Measurements from ENCODE around the gene KCNK2.

The KCNK2 gene

GRCh38 chr1:215241451-215241850 is 158.9 kb downstream of the KCNK2 start:
- Histone ChIP-seq H3K36me3 (ENCODE audit: control insufficient read depth in 2 of 2, insufficient read depth in 2 of 2, low read length in 2 of 2) (no peaks in the 10 kb centered on the region), H3K27me3 (ENCODE audit: control insufficient read depth in 2 of 2, insufficient read depth in 2 of 2, low read length in 2 of 2) (no peaks in the 10 kb centered on the region), H3K4me3 (ENCODE audit: low read length in 2 of 2) (no peak overlapping the region), H3K9me3 (ENCODE audit: control insufficient read depth in 2 of 2, low read length in 2 of 2) (no peaks in the 10 kb centered on the region), H3K9ac (ENCODE audit: low read depth in 1 of 2, low read length in 2 of 2) (no peak overlapping the region), H3K4me1 (ENCODE audit: control insufficient read depth in 2 of 2, insufficient read depth in 2 of 2, low read length in 2 of 2) (no peaks in the 10 kb centered on the region), H3K27ac (ENCODE audit: low read depth in 2 of 2, low read length in 2 of 2) (no peak overlapping the region)

GRCh38 chr1:215243345-215244054 is 161.0 kb downstream of the KCNK2 start:
- H3K36me3 ChIP-seq (ENCODE audit: control insufficient read depth in 2 of 2, insufficient read depth in 2 of 2, low read length in 2 of 2) = no peaks in the 10 kb centered on the region
- H3K9me3 ChIP-seq (ENCODE audit: control insufficient read depth in 2 of 2, low read length in 2 of 2) = no peaks in the 10 kb centered on the region
- H3K27me3 ChIP-seq (ENCODE audit: control insufficient read depth in 2 of 2, insufficient read depth in 2 of 2, low read length in 2 of 2) = no peaks in the 10 kb centered on the region
- H3K4me3 ChIP-seq (ENCODE audit: low read length in 2 of 2) = no peak overlapping the region
- no peaks in the 10 kb centered on the region for H3K4me1 ChIP-seq (ENCODE audit: control insufficient read depth in 2 of 2, insufficient read depth in 2 of 2, low read length in 2 of 2)
- no peak overlapping the region for H3K27ac ChIP-seq (ENCODE audit: low read depth in 2 of 2, low read length in 2 of 2)
- H3K9ac ChIP-seq (ENCODE audit: low read depth in 1 of 2, low read length in 2 of 2) = no peak overlapping the region

- no peak overlapping the region for H3K27ac ChIP-seq (ENCODE audit: low read depth in 2 of 2, low read length in 2 of 2)
- H3K27me3 ChIP-seq (ENCODE audit: control insufficient read depth in 2 of 2, insufficient read depth in 2 of 2, low read length in 2 of 2) = no peaks in the 10 kb centered on the region
- H3K9ac ChIP-seq (ENCODE audit: low read depth in 1 of 2, low read length in 2 of 2) = no peak overlapping the region
- H3K9me3 ChIP-seq (ENCODE audit: control insufficient read depth in 2 of 2, low read length in 2 of 2) = no peaks in the 10 kb centered on the region
- H3K4me3 ChIP-seq (ENCODE audit: low read length in 2 of 2) = no peak overlapping the region
- H3K4me1 ChIP-seq (ENCODE audit: control insufficient read depth in 2 of 2, insufficient read depth in 2 of 2, low read length in 2 of 2) = no peaks in the 10 kb centered on the region
- H3K36me3 ChIP-seq (ENCODE audit: control insufficient read depth in 2 of 2, insufficient read depth in 2 of 2, low read length in 2 of 2) = no peaks in the 10 kb centered on the region
Observed at GRCh38 chr1:215250913-215251312, 168.4 kb downstream of the KCNK2 start.

GRCh38 chr1:215251428-215251827 is 168.9 kb downstream of the KCNK2 start:
- Histone ChIP-seq H3K27ac (ENCODE audit: low read depth in 2 of 2, low read length in 2 of 2) (no peak overlapping the region), H3K4me3 (ENCODE audit: low read length in 2 of 2) (no peak overlapping the region), H3K9ac (ENCODE audit: low read depth in 1 of 2, low read length in 2 of 2) (no peak overlapping the region), H3K4me1 (ENCODE audit: control insufficient read depth in 2 of 2, insufficient read depth in 2 of 2, low read length in 2 of 2) (no peaks in the 10 kb centered on the region), H3K9me3 (ENCODE audit: control insufficient read depth in 2 of 2, low read length in 2 of 2) (no peaks in the 10 kb centered on the region), H3K36me3 (ENCODE audit: control insufficient read depth in 2 of 2, insufficient read depth in 2 of 2, low read length in 2 of 2) (no peaks in the 10 kb centered on the region), H3K27me3 (ENCODE audit: control insufficient read depth in 2 of 2, insufficient read depth in 2 of 2, low read length in 2 of 2) (no peaks in the 10 kb centered on the region)

GRCh38 chr1:215252164-215252563 is 169.6 kb downstream of the KCNK2 start:
- Histone ChIP-seq H3K27me3 (ENCODE audit: control insufficient read depth in 2 of 2, insufficient read depth in 2 of 2, low read length in 2 of 2) (no peaks in the 10 kb centered on the region), H3K4me3 (ENCODE audit: low read length in 2 of 2) (no peak overlapping the region), H3K9me3 (ENCODE audit: control insufficient read depth in 2 of 2, low read length in 2 of 2) (no peaks in the 10 kb centered on the region), H3K4me1 (ENCODE audit: control insufficient read depth in 2 of 2, insufficient read depth in 2 of 2, low read length in 2 of 2) (no peaks in the 10 kb centered on the region), H3K9ac (ENCODE audit: low read depth in 1 of 2, low read length in 2 of 2) (no peak overlapping the region), H3K36me3 (ENCODE audit: control insufficient read depth in 2 of 2, insufficient read depth in 2 of 2, low read length in 2 of 2) (no peaks in the 10 kb centered on the region), H3K27ac (ENCODE audit: low read depth in 2 of 2, low read length in 2 of 2) (no peak overlapping the region)

- Histone ChIP-seq H3K27me3 (ENCODE audit: control insufficient read depth in 2 of 2, insufficient read depth in 2 of 2, low read length in 2 of 2) (no peaks in the 10 kb centered on the region), H3K4me3 (ENCODE audit: low read length in 2 of 2) (no peak overlapping the region), H3K9ac (ENCODE audit: low read depth in 1 of 2, low read length in 2 of 2) (no peak overlapping the region), H3K9me3 (ENCODE audit: control insufficient read depth in 2 of 2, low read length in 2 of 2) (no peaks in the 10 kb centered on the region), H3K4me1 (ENCODE audit: control insufficient read depth in 2 of 2, insufficient read depth in 2 of 2, low read length in 2 of 2) (no peaks in the 10 kb centered on the region), H3K36me3 (ENCODE audit: control insufficient read depth in 2 of 2, insufficient read depth in 2 of 2, low read length in 2 of 2) (no peaks in the 10 kb centered on the region), H3K27ac (ENCODE audit: low read depth in 2 of 2, low read length in 2 of 2) (no peak overlapping the region)
Observed at GRCh38 chr1:215256936-215257679, 174.6 kb downstream of the KCNK2 start.

- Histone ChIP-seq H3K4me3 (ENCODE audit: low read length in 2 of 2) (no peak overlapping the region), H3K9ac (ENCODE audit: low read depth in 1 of 2, low read length in 2 of 2) (no peak overlapping the region), H3K27ac (ENCODE audit: low read depth in 2 of 2, low read length in 2 of 2) (no peak overlapping the region), H3K4me1 (ENCODE audit: control insufficient read depth in 2 of 2, insufficient read depth in 2 of 2, low read length in 2 of 2) (no peaks in the 10 kb centered on the region), H3K36me3 (ENCODE audit: control insufficient read depth in 2 of 2, insufficient read depth in 2 of 2, low read length in 2 of 2) (no peaks in the 10 kb centered on the region), H3K27me3 (ENCODE audit: control insufficient read depth in 2 of 2, insufficient read depth in 2 of 2, low read length in 2 of 2) (no peaks in the 10 kb centered on the region), H3K9me3 (ENCODE audit: control insufficient read depth in 2 of 2, low read length in 2 of 2) (no peaks in the 10 kb centered on the region)
Observed at GRCh38 chr1:215260711-215261110, 178.2 kb downstream of the KCNK2 start.

GRCh38 chr1:215262106-215262505 is 179.6 kb downstream of the KCNK2 start:
- no peaks in the 10 kb centered on the region for H3K27me3 ChIP-seq (ENCODE audit: control insufficient read depth in 2 of 2, insufficient read depth in 2 of 2, low read length in 2 of 2)
- no peak overlapping the region for H3K4me3 ChIP-seq (ENCODE audit: low read length in 2 of 2)
- H3K9me3 ChIP-seq (ENCODE audit: control insufficient read depth in 2 of 2, low read length in 2 of 2) = no peaks in the 10 kb centered on the region

GRCh38 chr1:215263636-215264035 is 181.1 kb downstream of the KCNK2 start:
- no peaks in the 10 kb centered on the region for H3K9me3 ChIP-seq (ENCODE audit: control insufficient read depth in 2 of 2, low read length in 2 of 2)
- no peaks in the 10 kb centered on the region for H3K36me3 ChIP-seq (ENCODE audit: control insufficient read depth in 2 of 2, insufficient read depth in 2 of 2, low read length in 2 of 2)
- no peaks in the 10 kb centered on the region for H3K4me1 ChIP-seq (ENCODE audit: control insufficient read depth in 2 of 2, insufficient read depth in 2 of 2, low read length in 2 of 2)
- no peak overlapping the region for H3K9ac ChIP-seq (ENCODE audit: low read depth in 1 of 2, low read length in 2 of 2)
- H3K27me3 ChIP-seq (ENCODE audit: control insufficient read depth in 2 of 2, insufficient read depth in 2 of 2, low read length in 2 of 2) = no peaks in the 10 kb centered on the region
- H3K4me3 ChIP-seq (ENCODE audit: low read length in 2 of 2) = no peak overlapping the region
- H3K27ac ChIP-seq (ENCODE audit: low read depth in 2 of 2, low read length in 2 of 2) = no peak overlapping the region

More at GRCh38 chr1:215262106-215262505, 179.6 kb downstream of the KCNK2 start:
- no peak overlapping the region for H3K27ac ChIP-seq (ENCODE audit: low read depth in 2 of 2, low read length in 2 of 2)
- no peaks in the 10 kb centered on the region for H3K4me1 ChIP-seq (ENCODE audit: control insufficient read depth in 2 of 2, insufficient read depth in 2 of 2, low read length in 2 of 2)
- no peaks in the 10 kb centered on the region for H3K36me3 ChIP-seq (ENCODE audit: control insufficient read depth in 2 of 2, insufficient read depth in 2 of 2, low read length in 2 of 2)
- no peak overlapping the region for H3K9ac ChIP-seq (ENCODE audit: low read depth in 1 of 2, low read length in 2 of 2)

GRCh38 chr1:215264649-215265048 is 182.1 kb downstream of the KCNK2 start:
- Histone ChIP-seq H3K9me3 (ENCODE audit: control insufficient read depth in 2 of 2, low read length in 2 of 2) (no peaks in the 10 kb centered on the region), H3K4me1 (ENCODE audit: control insufficient read depth in 2 of 2, insufficient read depth in 2 of 2, low read length in 2 of 2) (no peaks in the 10 kb centered on the region), H3K27ac (ENCODE audit: low read depth in 2 of 2, low read length in 2 of 2) (no peak overlapping the region), H3K36me3 (ENCODE audit: control insufficient read depth in 2 of 2, insufficient read depth in 2 of 2, low read length in 2 of 2) (no peaks in the 10 kb centered on the region), H3K9ac (ENCODE audit: low read depth in 1 of 2, low read length in 2 of 2) (no peak overlapping the region), H3K27me3 (ENCODE audit: control insufficient read depth in 2 of 2, insufficient read depth in 2 of 2, low read length in 2 of 2) (no peaks in the 10 kb centered on the region), H3K4me3 (ENCODE audit: low read length in 2 of 2) (no peak overlapping the region)

Measured in mucosa of rectum (tissue), 2 donors.